DMS79 (cell line): ENCODE results near the gene MIB2.
A peak's percentile ranks its signal among the peaks of the same experiment; 100 is the strongest.
"Not testable (repeated sequence)": the region's sequence is repeated elsewhere in the genome, so short reads cannot be mapped to it uniquely, and the experiment has no call there.

Experiments
- DNase-seq: peaks from one replicate; lab custom pipeline; 2025; lab: John Stamatoyannopoulos, UW

Gene MIB2

DNA sequence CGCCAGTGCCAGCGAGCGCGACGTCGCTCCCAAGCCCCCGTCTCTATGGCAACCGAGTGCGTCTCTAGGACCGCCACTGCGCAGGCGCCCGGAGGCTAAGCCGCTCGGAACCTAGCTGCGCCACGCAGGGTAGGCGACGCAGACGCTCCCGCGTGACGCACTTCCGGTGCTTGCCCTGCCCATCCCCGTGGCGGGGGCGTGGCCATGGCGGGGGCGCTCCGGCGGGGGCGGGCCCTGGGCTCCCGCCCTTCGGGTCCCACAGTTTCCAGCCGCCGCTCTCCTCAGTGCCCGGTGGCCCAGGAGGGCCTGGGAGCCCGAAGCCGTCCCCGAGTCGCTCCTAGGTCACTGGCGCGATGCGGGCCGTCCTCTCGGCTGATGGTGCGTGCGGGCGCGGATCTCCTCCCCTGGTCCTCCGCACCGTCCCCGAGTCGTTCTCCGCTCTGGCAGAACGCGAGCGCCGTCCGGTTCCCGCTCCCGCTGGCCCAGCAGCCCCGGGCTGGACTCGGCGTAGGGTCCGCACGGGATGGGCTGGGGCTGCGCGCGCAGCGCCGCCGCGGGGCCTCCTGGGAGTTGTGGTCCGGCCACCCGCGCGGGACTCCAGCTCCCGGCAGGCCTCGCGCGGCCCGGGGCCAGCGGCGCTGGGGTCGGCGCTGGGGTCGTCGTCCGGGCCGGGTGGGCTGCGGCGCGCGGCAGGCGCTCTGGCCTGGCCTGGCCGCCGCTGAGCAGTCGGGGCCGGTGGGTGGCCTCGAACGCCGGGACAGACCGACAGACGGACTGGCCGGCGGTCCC lies at the start of gene MIB2:
Gene MIB2, plus strand, starts transcription at position 245 of the 789 bp plus-strand sequence. CDS start 7,953 bp downstream, outside the sequence.
- DNase-seq: peak; percentile 95

DNA sequence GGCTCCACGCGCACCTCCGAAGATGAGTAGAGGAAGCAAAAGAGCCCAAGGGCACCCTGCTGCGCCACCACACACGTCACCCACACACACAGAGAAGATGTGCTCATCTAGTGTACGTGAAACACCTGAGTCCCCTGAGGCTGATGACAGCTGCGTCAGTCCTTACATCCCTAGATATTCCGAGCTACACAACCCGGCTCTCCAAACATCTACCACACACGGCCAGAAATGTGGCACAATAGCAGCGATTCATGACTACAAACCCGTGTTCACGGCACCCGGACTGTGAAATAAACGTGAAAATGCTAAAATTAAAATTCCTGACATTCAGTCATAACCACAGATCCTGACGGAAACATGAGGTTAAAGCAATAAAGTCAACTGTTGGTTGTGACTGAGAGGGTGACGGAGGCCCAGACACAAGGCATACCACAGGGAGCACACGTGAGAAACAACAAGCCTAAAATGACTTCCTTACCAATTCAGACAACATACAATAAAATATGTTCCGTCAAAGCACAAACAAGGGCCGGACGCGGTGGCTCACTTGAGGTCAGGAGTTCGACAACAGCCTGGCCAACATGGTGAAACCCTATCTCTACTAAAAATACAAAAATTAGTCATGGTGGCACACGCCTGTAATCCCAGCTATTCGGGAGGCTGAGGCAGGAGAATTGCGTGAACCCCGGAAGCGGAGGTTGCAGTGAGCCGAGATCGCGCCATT lies 48.0 kb upstream of the MIB2 start:
- DNase-seq: no peak

DNA sequence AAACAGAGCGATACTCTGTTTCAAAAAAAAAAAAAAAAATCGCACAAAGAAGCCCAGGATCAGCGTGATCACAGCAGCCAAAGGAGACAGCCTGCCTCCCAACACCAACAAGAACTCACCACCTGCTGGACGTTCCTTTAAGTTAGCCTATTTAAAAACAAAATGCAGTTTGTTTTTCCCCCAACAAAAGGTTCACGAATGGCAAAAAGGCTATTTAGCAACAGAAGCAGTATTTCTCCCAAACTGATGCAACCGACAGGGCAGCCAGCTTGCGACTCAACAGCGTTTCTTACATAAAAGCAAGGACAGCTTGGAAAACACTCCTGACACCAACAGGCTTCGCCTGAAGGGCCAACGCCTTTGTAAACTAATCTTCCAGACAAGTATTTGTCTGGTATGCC lies 47.4 kb upstream of the MIB2 start:
- no peak for DNase-seq

DNA sequence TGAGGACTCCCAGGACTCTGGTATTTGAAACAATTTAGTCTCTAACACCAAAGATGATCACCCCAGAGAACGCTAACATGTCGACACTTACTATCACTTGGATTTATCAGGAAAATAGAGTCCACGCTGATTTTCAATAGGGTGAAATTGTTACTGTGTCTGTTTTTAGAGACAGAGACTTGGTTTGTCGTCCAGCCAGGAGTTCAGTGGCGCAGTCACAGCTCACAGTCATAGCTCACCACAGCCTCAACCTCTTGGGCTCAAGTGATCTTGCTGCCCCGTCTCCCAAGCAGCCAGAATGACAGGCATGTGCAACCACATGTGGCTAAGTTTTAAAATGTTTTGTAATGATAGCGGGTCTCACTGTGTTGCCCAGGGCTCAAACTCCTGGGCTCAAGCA lies 46.0 kb upstream of the MIB2 start:
- DNase-seq: no peak

DNA sequence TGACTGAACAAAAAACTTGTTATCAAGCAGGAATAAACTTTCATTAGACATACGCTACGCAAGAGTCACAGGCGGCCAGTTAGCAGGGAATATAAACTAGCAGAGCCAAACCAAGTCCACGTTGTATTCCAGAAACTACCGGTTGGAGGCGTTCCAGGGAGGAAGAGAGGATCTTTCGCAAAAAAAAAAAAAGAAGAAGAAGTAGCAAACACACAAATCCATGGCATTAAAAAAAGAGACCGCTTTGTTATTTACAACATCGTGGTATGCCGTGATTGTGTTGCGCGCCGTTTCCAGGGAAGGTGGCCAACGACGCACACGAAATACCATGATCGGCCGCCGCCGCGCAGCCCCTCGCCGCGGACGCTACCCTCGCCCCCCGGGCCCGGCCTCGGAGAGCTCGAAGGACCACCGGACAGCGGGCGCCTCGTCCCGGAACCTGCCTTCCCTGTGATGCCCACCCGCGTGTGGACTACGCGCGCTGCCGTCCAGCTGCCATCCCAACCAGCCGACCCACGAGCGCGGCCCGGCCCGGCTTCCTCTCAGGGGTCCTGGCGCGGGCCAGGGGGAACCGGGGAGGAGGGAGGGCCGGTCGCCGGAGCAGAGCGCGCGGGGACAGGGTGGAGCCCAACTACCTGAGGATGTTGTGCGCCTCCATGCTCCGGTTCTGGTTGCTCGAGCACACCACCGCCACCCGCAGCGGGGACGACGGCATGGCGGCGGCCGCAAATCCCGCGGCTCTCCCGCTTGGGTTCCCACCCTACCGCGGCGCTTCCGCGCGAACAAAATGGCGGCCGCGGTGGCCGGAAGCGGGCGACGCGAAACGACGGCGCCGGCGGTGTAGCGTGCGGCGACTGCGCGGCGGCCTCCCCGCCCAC lies 41.2 kb upstream of the MIB2 start:
- DNase-seq: peak; percentile 45

DNA sequence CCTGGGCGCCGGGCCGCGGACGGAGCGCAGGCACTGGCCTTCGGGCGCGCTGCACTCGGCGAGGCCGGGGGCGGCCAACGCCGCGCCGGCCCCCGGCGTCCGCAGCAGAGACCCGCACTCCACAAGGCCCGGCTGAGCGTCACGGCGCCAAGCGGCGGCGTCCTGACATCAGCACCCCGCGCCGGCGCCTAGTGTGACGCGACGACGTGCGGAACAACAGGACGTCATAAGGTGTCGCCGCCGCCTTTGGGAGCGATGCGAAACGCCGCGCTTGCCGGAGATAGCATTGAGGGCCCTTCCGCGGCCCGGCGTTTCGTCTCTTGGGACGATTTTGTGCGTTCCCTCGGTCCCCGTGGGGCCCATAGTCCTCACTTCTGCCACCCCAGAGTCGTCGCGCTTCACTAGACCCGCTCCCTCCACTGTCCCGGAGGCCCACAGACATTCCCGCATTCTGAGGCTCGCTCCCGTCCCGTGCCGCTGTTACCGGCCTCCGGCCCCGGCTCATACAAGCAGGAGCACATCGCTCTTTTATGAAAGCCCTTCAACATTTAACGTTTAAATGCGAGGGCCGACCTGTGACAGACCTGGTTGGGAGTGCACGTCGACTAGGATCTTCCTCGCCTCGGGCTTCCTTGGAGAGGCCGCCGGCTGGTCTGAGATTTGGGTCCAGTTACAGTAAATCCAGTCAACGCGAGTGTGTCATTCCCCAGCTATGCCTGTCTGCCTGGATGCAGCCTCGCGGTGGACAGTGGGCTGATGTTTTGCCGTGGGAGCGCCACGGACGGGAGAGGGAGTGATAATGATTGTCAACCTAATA lies 40.4 kb upstream of the MIB2 start, which contains the start of gene SSU72:
Gene SSU72, minus strand, starts transcription at position 143 of the 817 bp plus-strand sequence. CDS start 306 bp downstream, outside the sequence.
- DNase-seq: peak; percentile 73

DNA sequence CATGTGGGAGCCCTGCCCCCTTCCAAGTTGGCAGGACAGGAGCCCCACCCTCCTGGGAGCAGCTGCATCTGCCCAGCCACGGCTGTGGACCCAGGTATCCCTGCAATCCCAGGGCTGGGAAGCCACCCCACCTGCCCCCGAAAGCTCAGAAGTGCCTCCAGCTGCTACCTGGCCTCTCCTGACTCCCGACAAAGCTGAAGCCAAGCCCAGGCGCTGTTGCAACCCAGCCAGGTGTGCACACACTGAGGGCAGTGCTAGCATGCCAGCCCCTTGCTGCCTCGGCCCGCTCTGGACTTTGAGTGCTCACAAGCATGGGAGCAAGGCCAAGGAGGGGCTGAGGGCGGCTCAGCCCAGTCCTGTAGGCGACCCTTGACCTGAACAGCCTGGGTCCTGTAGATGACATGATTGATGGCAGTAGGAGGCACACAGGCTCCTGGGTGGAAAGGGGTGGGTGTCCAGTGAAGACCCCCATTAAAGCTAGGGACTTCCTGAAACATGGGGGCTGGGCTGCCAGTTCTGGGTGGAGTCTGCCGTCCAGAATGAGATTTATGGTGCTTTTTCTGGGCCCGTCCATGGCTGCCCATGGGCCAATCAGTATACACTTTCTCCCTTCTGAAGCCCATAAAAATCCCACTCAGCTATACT lies 37.8 kb upstream of the MIB2 start:
- no peak for DNase-seq

DNA sequence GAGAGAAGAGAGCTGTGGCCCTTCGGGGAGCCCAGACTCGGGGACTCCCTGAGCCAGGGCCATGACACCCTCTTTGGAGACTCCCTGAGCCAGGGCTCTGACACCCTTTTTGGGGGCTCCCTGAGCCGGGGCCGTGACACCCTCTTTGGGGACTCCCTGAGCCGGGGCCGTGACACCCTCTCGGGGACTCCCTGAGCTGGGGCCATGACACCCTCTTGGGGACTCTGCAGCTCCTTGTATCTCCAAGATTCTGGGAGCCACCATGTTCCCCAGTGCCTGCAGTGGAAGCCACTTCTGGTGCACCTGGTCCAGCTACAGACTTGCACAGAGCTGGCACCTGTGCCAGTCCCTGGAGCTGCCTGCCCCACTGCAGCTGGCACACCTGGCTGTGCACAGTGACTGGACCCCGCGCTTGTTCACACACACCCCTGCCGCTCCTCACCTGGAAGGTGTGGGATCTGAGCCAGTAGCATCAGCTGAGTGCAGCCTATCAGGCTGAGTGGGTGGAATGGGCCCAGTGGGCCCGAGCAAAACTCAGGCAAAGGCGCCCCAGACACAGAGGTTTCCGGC lies 36.8 kb upstream of the MIB2 start:
- DNase-seq: no peak

DNA sequence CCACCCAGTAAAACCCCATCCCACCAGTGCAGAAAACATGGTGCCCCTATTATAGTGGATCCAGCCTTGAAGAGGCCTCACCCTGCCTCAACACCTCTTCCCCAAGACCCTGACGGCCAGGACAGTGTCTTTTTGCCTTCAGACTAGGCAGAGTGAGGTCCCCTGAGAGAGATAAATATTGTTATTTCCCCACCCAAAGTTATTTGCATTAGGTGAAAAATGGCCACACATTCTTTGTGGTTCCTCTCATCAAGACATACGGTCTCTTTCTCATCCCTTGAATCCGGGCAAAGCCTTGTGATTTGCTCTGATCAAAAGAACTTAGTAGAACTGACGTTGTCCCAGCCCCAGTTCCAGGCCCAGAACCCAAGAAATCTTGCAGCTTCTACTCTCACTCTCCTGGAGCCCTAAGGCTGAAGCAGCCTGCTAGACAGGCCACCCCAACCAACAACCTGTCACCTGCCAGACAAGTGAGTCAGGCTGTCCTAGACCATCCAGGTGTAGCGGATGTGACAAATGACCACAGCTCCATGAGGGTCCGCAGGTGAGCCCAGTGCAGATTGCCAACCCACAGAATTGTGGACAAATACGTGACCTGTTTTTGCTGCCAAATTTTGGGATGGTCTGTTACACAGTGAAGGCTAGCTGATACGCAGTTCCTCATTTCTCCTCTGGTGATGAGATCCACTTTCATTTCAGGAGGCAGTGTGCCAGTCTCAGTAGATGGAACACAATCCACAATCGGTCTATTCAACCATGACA lies 32.5 kb upstream of the MIB2 start:
- DNase-seq: no peak

DNA sequence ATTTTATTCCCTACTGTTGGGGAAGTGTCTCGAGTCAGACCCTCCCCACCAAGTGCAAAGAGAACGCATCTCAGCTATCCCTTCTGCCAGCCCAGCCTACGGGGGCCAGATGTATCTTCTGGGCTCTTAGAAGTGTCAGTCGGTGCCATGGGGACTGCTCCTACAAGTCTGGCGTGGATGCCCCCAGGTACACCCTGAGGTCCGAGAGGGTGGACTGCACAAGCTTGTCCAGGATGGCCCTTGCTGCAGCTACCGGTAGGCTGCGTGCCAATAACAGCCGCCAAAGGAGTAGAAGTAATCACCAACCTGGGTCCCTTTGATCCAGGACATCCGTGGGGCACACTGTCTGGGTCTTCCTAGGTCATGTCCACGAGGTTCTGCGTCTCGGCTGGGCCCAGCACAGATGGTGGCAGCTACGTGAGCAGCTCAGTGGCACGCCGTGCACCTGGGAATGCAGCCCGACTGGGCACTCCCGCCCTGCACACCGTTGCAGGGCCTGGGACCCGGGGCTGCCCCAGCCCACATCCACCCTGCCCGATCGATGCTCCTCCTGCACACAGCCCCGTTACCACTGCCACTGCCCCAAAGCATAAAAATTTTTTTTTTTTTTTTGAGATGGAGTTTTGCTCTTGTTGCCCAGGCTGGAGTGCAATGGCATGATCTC lies 31.8 kb upstream of the MIB2 start:
- DNase-seq: no peak

DNA sequence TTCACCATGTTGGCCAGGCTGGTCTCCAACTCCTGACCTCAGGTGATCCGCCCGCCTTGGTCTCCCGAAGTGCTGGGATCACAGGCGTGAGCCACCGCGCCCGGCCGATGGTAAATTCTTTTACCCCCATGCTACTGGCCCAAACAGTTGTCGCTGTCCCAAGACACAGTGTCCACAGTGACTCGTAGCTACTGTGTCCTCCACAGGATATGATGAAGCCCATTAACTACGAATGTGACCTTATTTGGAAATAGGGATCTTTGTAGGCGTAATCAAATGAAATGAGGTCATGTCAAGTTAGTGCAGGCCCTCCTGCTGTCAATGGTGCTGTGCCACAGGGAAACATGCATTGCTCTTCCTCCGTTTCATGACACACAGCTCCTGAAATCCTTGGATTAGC lies 23.8 kb upstream of the MIB2 start:
- no peak for DNase-seq

DNA sequence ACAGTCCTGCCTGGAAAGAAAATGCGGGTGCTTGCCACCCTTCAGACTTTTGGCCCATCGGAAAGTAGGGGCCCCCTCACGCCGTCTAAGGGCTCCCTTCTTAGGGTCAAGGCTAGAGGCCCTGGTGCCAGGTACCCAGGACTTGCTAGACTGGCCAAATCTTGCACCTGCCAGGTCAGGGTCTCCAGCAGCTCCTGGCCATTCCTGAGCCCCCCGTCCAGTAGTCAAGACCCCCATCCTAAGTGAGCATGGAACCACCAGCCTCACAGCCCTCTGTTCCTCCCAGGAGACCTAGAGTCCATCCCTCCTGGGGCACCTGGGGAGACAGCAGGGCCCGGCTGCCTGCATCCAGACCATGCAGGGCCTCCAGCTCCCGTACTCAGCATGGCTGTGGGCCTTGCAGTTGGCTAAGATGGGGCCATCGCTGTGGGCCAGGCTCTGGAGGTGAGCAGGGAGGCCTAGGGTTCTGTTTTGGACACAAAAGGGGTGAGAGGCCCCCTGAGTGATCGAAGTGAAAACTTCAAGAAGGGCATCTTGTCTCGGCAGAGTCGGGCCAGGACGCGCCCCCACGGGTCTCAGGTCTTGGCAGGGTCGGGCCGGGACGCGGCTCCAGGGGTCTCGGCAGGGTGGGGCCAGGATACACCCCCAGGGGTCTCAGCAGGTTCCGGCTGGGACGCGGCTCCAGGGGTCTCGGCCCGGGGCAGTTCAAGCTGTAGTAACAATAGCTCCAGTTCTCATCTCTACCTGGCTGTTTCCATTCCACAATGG lies 21.3 kb upstream of the MIB2 start:
- DNase-seq: no peak

DNA sequence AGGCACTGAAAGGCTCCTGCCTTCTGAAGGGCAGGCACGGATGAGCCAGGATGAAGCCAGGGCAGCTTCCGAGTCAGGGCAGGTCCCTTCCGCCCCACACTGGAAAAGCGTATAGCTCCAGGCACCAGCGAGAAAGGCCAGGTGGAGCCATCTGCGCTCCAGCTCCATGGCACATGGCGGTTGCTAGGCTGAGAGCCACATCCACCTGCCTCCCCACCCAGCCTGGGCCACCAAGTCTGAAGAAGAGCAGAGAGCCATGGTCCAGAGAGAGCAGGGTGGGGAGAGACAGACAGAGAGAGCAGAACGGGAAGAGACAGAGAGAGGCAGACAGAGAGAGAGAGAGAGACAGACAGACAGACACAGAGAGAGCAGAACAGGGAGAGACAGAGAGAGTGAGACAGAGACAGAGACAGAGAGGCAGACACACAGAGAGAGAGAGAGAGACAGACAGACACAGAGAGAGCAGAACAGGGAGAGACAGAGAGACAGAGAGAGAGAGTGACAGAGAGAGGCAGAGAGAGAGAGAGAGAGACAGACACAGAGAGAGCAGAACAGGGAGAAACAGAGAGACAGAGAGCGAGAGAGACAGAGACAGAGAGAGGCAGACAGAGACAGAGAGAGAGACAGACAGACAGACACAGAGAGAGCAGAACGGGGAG lies 20.6 kb upstream of the MIB2 start:
- no peak for DNase-seq

DNA sequence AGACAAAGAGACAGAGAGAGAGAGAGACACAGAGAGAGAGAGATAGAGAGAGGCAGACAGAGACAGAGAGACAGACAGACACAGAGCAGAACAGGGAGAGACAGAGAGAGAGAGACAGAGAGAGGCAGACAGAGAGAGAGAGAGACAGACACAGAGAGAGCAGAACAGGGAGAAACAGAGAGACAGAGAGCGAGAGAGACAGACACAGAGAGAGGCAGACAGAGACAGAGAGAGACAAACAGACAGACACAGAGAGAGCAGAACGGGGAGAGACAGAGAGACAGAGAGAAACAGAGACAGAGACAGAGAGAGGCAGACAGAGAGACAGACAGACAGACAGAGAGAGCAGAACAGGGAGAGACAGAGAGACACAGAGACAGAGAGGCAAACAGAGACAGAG lies 20.0 kb upstream of the MIB2 start:
- not testable (repeated sequence) for DNase-seq

DNA sequence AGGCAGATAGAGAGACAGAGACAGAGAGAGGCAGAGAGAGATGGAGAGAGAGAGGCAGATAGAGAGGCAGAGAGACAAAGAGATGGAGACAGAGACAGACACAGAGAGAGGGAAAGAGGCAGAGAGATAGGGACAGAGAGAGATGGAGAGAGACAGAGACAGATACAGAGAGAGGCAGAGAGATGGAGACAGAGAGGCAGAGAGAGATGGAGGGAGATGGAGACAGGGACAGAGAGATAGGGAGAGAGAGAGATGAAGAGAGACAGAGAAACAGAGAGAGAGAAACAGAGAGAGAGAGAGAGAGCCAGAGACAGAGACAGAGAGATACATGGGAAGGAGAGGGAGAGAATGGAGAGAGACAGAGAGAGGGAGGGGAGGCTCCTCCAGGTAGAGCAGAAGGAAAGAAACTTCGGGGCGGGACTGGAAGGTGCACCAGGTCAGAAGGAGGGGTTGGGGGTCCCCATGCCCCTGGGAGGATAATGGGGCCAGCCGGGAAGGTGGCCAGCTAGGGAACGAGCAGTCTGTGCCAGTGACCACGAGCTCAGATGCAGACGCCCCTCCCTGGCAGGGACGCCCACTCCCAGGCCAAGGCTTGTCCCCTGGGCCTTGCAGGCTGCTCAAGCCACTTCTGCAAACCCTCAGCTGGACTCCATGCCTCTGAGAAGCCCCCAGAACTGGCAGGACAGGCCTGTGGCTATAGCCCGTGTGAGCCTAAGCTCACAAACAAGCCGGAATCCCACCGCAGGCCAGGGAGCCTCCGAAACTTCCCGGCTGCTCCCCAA lies 18.6 kb upstream of the MIB2 start:
- no peak for DNase-seq

DNA sequence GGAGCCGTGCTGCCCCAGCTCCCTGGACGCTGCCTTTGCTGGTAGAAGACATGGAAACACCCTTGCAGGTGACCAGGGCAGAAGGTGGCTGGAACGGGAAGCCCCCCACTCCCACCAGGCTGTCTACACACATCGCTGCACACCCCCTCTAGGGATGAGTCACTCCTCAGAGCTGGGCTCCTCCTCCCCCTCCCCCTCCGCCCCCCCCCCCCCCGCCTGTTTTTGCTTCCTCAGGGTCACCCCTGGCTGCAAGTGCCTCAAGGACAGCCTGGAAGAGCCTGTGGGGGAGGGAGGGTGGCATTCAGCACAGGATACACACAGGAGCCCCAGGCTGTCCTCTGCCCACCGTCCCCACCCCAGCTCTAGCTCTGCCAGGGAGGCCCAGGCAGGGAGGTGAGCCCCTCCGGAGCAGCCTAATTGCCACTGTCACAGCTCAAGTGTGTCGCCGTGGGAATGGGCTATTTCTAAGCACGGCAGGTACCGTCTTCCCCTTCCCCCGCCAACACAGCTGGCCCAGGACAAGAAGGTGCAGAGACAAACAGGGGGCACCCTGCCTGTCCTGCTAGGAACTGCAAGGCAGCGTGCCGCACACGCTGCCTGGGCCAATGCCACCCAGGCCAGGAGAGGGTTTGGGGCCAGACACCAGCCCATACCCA lies 17.9 kb upstream of the MIB2 start:
- DNase-seq: no peak
